ENCODE results near the gene COL21A1.

DNA sequence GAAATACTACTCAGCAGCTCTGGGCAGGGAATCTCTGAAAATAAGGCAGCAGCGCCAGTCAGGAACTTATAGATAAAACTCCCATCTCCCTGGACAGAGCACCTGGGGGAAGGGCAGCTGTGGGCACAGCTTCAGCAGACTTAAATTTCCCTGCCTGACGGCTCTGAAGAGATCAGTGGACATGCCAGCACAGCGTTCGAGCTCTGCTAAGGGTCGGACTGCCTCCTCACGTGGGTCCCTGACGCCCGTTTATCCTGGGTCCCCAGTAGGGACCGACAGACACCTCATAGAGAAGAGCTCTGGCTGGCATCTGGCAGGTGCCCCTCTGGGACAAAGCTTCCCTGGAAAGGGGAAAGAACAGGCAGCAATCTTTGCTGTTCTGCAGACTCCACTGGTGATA, 59.0 kb downstream of the COL21A1 start:
- TF ChIP-seq, protein P1, sequence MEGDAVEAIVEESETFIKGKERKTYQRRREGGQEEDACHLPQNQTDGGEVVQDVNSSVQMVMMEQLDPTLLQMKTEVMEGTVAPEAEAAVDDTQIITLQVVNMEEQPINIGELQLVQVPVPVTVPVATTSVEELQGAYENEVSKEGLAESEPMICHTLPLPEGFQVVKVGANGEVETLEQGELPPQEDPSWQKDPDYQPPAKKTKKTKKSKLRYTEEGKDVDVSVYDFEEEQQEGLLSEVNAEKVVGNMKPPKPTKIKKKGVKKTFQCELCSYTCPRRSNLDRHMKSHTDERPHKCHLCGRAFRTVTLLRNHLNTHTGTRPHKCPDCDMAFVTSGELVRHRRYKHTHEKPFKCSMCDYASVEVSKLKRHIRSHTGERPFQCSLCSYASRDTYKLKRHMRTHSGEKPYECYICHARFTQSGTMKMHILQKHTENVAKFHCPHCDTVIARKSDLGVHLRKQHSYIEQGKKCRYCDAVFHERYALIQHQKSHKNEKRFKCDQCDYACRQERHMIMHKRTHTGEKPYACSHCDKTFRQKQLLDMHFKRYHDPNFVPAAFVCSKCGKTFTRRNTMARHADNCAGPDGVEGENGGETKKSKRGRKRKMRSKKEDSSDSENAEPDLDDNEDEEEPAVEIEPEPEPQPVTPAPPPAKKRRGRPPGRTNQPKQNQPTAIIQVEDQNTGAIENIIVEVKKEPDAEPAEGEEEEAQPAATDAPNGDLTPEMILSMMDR (IDR thresholded peaks at IDR 0.05): no peak
- TF ChIP-seq ZFX (IDR thresholded peaks at IDR 0.05; ENCODE audit: borderline replicate concordance): no peak

All from 22Rv1 (cell line).